HS-5 (cell line): ENCODE results near the gene NPRL2.
A peak's percentile ranks its signal among the peaks of the same experiment; 100 is the strongest.

Experiments
- DNase-seq: peaks from one replicate; pipeline ENCODE4 v3.0.0-alpha.2; 2012; ENCODE audit warnings: low read depth

NPRL2 gene

DNA sequence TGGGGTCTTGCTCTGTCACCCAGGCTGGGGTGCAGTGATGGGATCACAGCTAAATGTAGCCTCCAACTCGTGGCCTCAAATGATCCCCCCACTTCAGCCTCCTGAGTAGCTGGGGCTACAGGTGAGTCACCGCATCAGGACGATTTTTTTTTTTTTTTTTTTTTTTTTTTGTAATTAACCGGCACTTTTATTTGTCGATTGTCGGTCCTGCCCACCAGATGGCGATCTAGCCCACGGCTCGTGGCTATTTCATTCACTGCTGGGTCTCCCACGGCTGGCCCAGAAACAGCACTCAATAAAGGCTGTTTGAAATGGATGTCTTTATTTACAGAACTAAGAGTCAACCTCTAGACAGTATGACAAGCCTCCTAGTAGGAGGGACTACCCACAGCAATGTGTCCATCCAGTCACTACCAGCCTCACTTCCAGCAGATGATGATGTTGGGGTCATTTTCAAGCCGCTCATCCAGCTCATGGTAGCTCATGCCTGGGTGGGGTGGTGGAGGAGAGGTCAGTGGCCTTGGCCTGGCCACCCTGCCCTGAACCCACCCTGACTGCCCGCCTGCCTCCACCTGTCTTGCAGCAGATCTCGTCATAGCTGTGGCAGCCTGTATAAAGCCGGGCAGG is 3.3 kb downstream of the NPRL2 start:
- DNase-seq, result no peak

DNA sequence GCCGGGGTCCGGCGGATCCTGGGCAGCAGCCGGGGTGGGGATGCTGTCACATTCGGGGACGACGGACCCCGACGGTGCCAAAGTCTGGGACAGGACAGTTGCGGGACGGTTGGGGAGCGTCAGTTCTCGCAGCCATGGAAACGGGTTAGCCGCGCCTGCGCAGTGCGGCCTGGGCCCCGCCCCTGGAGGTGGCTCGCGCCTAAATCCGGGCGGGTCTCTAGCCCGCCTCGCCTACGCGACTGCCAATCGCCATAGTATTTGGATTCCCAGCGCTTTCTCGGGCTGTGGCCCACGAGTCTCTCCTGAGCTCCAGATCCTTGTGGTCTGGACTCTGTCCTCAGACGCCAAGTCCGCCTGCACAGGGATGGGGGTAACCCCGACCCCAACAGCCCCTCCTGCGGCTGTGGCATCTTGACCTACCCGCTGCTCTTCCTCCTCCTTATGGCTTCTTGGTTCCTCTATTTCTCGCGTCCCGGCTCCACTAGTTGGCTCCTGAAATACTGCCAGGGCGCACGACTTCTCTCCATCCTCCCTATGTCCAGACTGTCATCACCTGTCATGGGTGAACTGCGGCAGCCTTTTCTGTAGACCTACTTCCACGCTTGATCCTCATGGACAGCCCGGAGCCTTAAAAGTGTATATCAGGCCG is 4.9 kb downstream of the NPRL2 start, which contains the start of gene ZMYND10:
Gene ZMYND10 (minus strand): TSS at position 147 of the 649 bp plus-strand sequence. CDS start 153 bp downstream, outside the sequence.
- DNase-seq, result no peak

- DNase-seq, result no peak
Measured at GRCh38 chr3:50345008-50345407, 5.6 kb downstream of the NPRL2 start.

GRCh38 chr3:50342813-50343633 is 7.6 kb downstream of the NPRL2 start:
- DNase-seq, result no peak

- DNase-seq, result no peak
Measured at GRCh38 chr3:50341996-50342650, 8.5 kb downstream of the NPRL2 start.

GRCh38 chr3:50341537-50341936 is 9.0 kb downstream of the NPRL2 start:
- DNase-seq, result no peak

GRCh38 chr3:50340448-50341329 is 9.9 kb downstream of the NPRL2 start, which contains the start of gene RASSF1:
TSS of gene RASSF1 (minus strand) at chr3:50340836. CDS start at chr3:50340805, 31 bp downstream.
- no peak for DNase-seq

DNA sequence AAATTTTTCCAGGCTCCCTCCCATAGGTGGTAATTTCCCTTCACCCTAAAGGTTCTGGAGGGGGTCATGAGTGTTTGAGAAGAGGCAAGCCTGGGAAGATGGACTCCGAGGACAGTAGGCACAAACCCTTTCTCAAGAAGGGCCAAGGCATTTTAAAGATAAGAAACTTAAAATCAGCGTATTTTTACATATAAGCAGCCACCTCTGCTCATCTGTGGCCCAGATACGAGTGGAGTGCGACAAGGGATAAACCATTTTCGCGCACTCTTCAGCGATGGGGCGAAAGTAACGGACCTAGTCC is 10.5 kb downstream of the NPRL2 start:
- no peak for DNase-seq

GRCh38 chr3:50339485-50340146 is 11.0 kb downstream of the NPRL2 start:
- DNase-seq, result no peak

DNA sequence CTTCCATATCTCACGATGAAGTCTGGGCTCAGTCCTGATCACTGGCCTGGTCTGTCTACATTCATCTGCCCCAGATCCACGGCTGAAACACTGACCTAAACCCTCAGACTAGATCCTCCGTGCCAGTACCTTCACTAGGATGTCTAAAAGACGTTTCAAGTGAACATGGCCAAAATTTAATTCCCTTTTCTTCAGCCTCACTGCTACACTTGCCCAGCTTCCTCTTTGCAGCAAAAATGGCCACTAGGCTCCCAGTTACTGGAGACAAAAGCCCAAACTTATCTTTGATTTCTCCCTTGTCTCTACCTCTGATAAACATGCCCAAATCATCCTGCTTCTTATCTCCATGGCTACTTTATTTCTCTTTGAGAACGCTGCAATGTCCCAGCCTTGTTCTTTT is 11.6 kb downstream of the NPRL2 start:
- DNase-seq, result no peak

DNA sequence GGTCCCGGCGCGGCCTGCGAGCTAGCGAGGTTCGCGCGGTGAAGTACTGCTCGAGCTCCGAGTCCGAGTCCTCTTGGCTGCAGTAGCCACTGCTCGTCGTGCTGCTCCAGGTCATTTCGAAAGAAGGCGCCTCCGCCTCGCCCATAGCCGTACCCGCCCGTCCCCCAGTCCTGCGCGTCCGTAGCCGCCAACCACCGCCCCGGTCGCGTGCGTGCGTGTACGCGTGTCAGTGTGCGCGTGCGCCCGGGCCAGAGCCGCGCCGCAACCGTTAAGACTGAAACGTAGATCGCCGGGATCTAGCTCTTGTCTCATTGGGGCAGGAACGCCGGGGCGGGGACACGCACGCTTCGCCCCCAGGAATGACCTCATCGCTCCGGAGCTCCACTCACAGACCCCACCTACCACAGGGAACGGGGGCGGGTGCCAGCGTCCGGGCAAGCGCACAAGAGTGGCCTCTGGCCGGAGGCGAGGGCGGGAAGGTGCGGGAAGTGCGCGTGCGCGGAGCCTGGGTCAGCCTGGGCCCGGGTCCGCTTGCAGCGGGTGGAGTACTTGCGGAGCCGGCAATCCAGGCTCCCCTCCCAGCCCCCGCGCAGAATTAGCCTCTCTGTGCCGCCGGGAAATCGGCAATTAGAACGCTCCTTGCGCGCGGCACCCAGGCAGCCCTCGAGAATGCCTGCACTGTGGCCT is 13.3 kb downstream of the NPRL2 start:
- peak; percentile 92 for DNase-seq

DNA sequence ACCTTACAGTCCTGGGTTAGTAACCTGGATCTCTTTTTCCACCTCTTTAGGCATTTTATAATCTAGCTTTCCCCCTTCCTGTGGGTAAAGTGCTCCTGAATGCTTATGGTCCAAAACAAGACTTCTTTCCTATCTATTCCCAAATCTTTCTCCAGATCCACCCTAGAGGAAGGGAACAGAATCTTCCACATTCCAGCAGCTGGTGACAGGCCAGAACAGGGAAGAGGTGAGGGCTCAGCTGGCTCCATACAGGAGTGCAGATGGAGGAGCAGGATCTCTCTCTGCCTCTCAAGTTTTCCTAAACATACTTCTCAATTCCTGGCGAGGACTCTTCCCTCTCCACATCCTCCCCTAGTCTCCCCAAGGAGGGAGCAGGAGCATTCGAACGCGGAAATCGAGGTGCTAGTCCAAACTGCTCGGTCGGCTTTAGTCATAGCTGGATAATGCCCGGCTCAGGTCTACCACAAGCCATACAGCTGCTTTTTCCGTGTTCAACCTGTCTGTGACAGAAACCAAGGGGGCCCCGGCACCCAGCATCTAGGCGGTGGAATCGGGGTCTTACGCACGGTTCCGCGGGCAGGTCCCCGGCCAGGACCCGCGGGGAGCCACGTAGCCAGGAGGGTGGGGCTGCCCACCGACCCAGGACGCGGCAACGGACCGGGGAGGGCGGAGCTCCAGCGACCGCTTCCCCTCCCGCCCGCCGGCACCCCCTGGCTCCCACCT is 14.0 kb downstream of the NPRL2 start:
- DNase-seq, result no peak

DNA sequence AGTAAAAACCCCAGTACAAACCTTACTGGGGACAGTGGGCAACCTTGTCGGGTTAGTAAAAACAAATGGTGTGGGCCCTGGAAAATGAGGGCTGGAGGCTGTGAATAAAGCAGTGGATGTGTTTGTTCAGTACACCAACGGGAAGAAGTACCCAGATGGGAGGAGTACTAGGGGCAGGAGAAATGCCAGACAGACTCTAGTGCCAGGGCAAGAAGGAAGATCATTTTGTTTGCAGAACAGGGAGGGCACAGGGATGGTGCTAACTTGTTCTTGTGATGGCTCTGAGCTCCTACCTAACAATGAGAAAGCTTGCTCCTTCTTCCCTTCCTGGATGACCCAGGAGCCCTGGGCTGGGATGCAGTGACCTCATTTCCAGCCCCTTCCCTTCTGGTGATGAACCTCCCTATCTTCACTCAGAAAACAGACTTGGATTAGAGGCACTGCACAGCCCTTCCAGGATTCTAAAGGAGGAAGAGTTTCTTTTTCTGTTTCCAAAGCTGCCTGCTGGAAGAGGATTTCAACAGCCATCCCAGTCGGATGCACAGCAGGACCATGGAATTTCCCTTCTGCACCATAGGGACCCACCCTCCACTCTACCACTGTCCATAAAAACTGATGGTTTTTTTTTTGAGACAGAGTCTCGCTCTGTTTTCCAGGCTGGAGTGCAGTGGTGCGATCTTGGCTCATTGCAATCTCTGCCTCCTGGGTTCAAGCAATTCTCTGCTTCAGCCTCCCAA is 16.1 kb downstream of the NPRL2 start:
- no peak for DNase-seq

GRCh38 chr3:50333744-50334328 is 16.7 kb downstream of the NPRL2 start:
- no peak for DNase-seq

- DNase-seq, result no peak
Measured at GRCh38 chr3:50331364-50331907, 19.1 kb downstream of the NPRL2 start.

GRCh38 chr3:50330330-50330729 is 20.2 kb downstream of the NPRL2 start:
- DNase-seq, result no peak

DNA sequence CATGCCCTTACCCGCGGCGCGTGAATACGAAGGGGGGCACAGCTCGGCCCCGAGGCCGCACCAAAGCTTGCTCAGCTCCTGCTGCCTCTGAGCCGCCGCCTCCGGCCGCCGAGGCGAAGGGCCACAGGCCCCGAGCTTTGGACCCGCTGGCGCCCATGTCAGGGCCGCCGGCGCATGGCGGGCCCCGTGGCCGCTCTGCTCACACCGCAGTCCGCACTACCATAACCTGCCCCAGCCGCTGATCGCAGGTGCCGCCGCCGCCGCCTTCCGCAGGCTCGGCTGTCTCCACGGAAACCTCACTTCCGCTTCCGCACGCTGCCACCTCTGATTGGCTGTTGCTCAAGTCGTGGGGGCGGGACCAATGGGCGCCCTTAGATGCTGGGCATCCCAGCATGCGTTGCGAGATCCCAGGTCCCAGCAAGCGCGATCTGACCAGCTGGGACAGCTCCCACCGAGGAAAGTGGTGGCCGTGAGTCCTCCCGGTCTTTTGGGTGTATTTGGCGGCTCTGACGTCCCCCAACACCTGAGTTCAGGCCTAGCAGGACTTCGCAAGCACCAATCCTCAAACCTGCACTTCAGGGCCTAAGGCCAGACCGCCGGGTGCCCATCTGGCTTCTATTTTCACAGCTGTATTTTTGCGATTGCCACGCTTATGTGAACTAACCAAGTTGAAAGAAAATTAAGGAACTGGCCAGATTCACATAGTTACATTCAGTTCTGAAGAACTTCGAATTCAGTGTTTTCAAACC is 22.5 kb downstream of the NPRL2 start, which contains the start of gene TUSC2:
Gene TUSC2 (minus strand): TSS at position 281 of the 749 bp plus-strand sequence. CDS start 124 bp downstream, at position 157.
- DNase-seq, result peak; percentile 77
